Heart left ventricle (tissue), 16 donors: ENCODE data around the gene ZNF862. TPM values are rescaled to one million over a fixed set of nuclear protein-coding genes. Genes with fewer than 3 reads are reported as not detected.
"Not testable (repeated sequence)": the region's sequence is repeated elsewhere in the genome, so short reads cannot be mapped to it uniquely, and the experiment has no call there.

ENCODE experiments used
- ATAC-seq, 4 donors: fragments of 200-7000 bp; cut with Tn5 transposase; one replicate each; pipeline ENCODE4 v1.9.1; 2020 to 2022; ENCODE audit warnings: moderate library complexity in 4 of 4, mild to moderate bottlenecking in 3 of 4, moderate number of reproducible peaks in 1 of 4
- DNase-seq, 5 donors: peaks; one replicate each; pipeline ENCODE4 v3.0.0-alpha.2; 2020
- H3K27ac ChIP-seq, 12 donors: fragments of 200-600 bp; sonication (generic) in 4 of 12; one replicate each; pipeline versions ENCODE4 v1.5.0 to v1.8.0; 2016 to 2022; ENCODE audit warnings: mild to moderate bottlenecking in 2 of 12
- H3K27me3 ChIP-seq, 9 donors: fragments of 200-600 bp; sonication (generic) in 2 of 9; one replicate each; pipeline versions ENCODE4 v1.5.1 to v1.8.0; 2016 to 2022; ENCODE audit warnings: mild to moderate bottlenecking in 3 of 9
- H3K36me3 ChIP-seq, 9 donors: fragments of 200-600 bp; sonication (generic) in 2 of 9; one replicate each; pipeline versions ENCODE4 v1.5.0 to v1.8.0; 2018 to 2022; ENCODE audit warnings: mild to moderate bottlenecking in 2 of 9
- H3K4me1 ChIP-seq, 12 donors: fragments of 200-600 bp; sonication (generic) in 4 of 12; one replicate each; pipeline versions ENCODE4 v1.5.0 to v1.8.0; 2016 to 2022; ENCODE audit warnings: mild to moderate bottlenecking in 3 of 12
- H3K4me3 ChIP-seq, 12 donors: fragments of 200-600 bp; sonication (generic) in 4 of 12; one replicate each; pipeline versions ENCODE4 v1.5.0 to v1.8.0; 2017 to 2022; ENCODE audit warnings: mild to moderate bottlenecking in 9 of 12, moderate library complexity in 4 of 12
- H3K9me3 ChIP-seq, 12 donors: fragments of 200-600 bp; sonication (generic) in 4 of 12; one replicate each; pipeline versions ENCODE4 v1.5.0 to v1.8.0; 2016 to 2022; ENCODE audit warnings: mild to moderate bottlenecking in 1 of 12
- POLR2A ChIP-seq, 2 donors: fragments of 450-650 bp; IDR thresholded peaks; one replicate each; pipeline ENCODE4 v1.6.1; 2017; ENCODE audit warnings: antibody characterized with exemption in 2 of 2, mild to moderate bottlenecking in 2 of 2, moderate library complexity in 2 of 2
- WGBS, 4 donors: extraction: QIAGEN DNeasy Blood & Tissue Kit in 2 of 4; methylation state at CpG; one replicate each; pipeline versions ENCODE4 v1.1.5 to v1.1.7; 2013 to 2018; 5-methylcytosine and 5-hydroxymethylcytosine counted together
- intact Hi-C, 10 donors: fragments of 100-400 bp; cut with DNase I; formaldehyde crosslinking; loops; one replicate each; pipeline versions ENCODE4 v1.11.1 to v1.14.2; 2022
- polyA plus RNA-seq, 2 donors: library from polyadenylated mRNA; stranded (reverse); fragments of 200-250 nt; gene quantifications; one replicate each; pipeline ENCODE4 v1.2.3, GENCODE V29; 2013
- total RNA-seq, 9 donors: library from RNA; depleted of rRNA in 2 of 9; stranded (reverse); fragments of >200 nt in 2 of 9; fragmentation: NEBNext Ultra II Directional in 3 of 9; extraction: Animal tissue kit (Norgen Biotek cat#: 25700) in 3 of 9; gene quantifications; one replicate each; pipeline versions ENCODE4 v1.1.0 to v1.2.4, GENCODE V29; 2016 to 2023
- TF ChIP-seq, protein P1 (sequence below), 12 donors: fragments of 200-600 bp; sonication (generic) in 4 of 12; IDR thresholded peaks; one replicate each; pipeline versions ENCODE4 v1.5.0 to v1.8.0; 2018 to 2022; ENCODE audit warnings: antibody characterized with exemption in 12 of 12, mild to moderate bottlenecking in 5 of 12
- donor health status: ischemic (EF 13 %, LVEDD 7.1; RV severe dilation, severe dysfunction).
- donor health status: healthy with polysubstance abuse.
- donor health status: DM: no; HTN: yes; CAD: no.
- donor health status: DM: no; HTN: no; CAD: no.
- donor health status: ischemic (EF 25% LVEDD 6.9; RV normal size, moderate dysfunction).
- donor health status: ischemic (EF 25% LVEDD 5.7; RV mildly dilated, moderate dysfunction).
- donor health status: healthy.
- donor health status: DM: yes; HTN: yes; CAD: no.
- donor health status: ischemic (EF 35%, LVEDD 5.7; RV mildly dilated, moderate dysfunction).
- donor health status: nonischemic (EF 11% LVEDD 7.7; RV severe dilation, severe dysfunction).
- donor health status: DM: yes; HTN: yes; CAD: no.
- donor health status: PGD.
- donor health status: ischemic (EF 29% LVEDD 5.4; RV normal size, mild dysfunction).
- donor health status: nonischemic (EF 23%, LVEDD 6.1; RV moderate dilation, normal function).

The ZNF862 gene
- total and polyA plus RNA-seq, 11 donors: 6.9 to 18.1 (median 9.1) TPM

- no peak for TF ChIP-seq POLR2A (IDR thresholded peaks at IDR 0.05)
- TF ChIP-seq, protein P1, sequence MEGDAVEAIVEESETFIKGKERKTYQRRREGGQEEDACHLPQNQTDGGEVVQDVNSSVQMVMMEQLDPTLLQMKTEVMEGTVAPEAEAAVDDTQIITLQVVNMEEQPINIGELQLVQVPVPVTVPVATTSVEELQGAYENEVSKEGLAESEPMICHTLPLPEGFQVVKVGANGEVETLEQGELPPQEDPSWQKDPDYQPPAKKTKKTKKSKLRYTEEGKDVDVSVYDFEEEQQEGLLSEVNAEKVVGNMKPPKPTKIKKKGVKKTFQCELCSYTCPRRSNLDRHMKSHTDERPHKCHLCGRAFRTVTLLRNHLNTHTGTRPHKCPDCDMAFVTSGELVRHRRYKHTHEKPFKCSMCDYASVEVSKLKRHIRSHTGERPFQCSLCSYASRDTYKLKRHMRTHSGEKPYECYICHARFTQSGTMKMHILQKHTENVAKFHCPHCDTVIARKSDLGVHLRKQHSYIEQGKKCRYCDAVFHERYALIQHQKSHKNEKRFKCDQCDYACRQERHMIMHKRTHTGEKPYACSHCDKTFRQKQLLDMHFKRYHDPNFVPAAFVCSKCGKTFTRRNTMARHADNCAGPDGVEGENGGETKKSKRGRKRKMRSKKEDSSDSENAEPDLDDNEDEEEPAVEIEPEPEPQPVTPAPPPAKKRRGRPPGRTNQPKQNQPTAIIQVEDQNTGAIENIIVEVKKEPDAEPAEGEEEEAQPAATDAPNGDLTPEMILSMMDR (IDR thresholded peaks at IDR 0.05): no peak
- peak overlapping the region in 5 of 12 donors; percentile 16 to 62 (median 44) for H3K27ac ChIP-seq
- WGBS, 4 donors: 58 to 83% (median 73%) methylated on average over 2 of the region's 2 CpGs
- intact Hi-C loops: loop anchor here in 5 of 10 donors (5.0 to 10.0 kb wide), 3 partner anchors 160 to 390 kb away; no protein-coding TSS in a partner anchor
- H3K9me3 ChIP-seq: no peaks in the 10 kb centered on the region
- H3K4me3 ChIP-seq: no peak overlapping the region
- H3K27me3 ChIP-seq: no peaks in the 10 kb centered on the region
- H3K4me1 ChIP-seq: peaks cover 0 to 51% (median 25%) of the 10 kb centered on the region in 12 donors
- ATAC-seq: peak in 3 of 4 donors; percentile 46 to 76 (median 66)
- DNase-seq: peak in 3 of 5 donors; percentile 50 to 73 (median 63)
- H3K36me3 ChIP-seq: peaks cover 0 to 5% (median 0%) of the 10 kb centered on the region in 9 donors
Observed at GRCh38 chr7:149884541-149884940, 46.4 kb downstream of the ZNF862 start.

- TF ChIP-seq POLR2A (IDR thresholded peaks at IDR 0.05): no peak
- TF ChIP-seq, protein P1 (IDR thresholded peaks at IDR 0.05): no peak
- H3K4me1 ChIP-seq: peaks cover 0 to 50% (median 25%) of the 10 kb centered on the region in 12 donors
- intact Hi-C loops: loop anchor here in 4 of 10 donors (10.0 kb wide), 2 partner anchors 159 to 389 kb away; no protein-coding TSS in a partner anchor
- peak in 2 of 5 donors; percentile 19 to 32 for DNase-seq
- peaks cover 0 to under 1% (median 0%) of the 10 kb centered on the region in 9 donors for H3K36me3 ChIP-seq
- H3K27ac ChIP-seq: peak overlapping the region in 6 of 12 donors; percentile 11 to 62 (median 30)
- 43 to 68% (median 66%) methylated on average over 10 to 13 of the region's 13 CpGs for WGBS, 4 donors
- peak in 3 of 4 donors; percentile 4 to 43 (median 22) for ATAC-seq
- H3K9me3 ChIP-seq: no peaks in the 10 kb centered on the region
- H3K4me3 ChIP-seq: no peak overlapping the region
- no peaks in the 10 kb centered on the region for H3K27me3 ChIP-seq
Observed at GRCh38 chr7:149885191-149886017, 47.2 kb downstream of the ZNF862 start.

- peaks cover 0 to 45% (median 23%) of the 10 kb centered on the region in 12 donors for H3K4me1 ChIP-seq
- ATAC-seq (no peak), DNase-seq (no peak)
- H3K36me3 ChIP-seq: no peaks in the 10 kb centered on the region
- intact Hi-C loops: loop anchor here in 4 of 10 donors (10.0 kb wide), 2 partner anchors 159 to 389 kb away; no protein-coding TSS in a partner anchor
- H3K27ac ChIP-seq: no peak overlapping the region
- WGBS, 4 donors: 76 to 80% (median 77%) methylated on average over 4 of the region's 4 CpGs
- H3K9me3 ChIP-seq: no peaks in the 10 kb centered on the region
- no peak overlapping the region for H3K4me3 ChIP-seq
- no peaks in the 10 kb centered on the region for H3K27me3 ChIP-seq
- TF ChIP-seq, protein P1 (IDR thresholded peaks at IDR 0.05): no peak
- no peak for TF ChIP-seq POLR2A (IDR thresholded peaks at IDR 0.05)
Observed at GRCh38 chr7:149886018-149886415, 47.8 kb downstream of the ZNF862 start.

GRCh38 chr7:149887311-149887710, 49.1 kb downstream of the ZNF862 start:
- 94 to 98% (median 95%) methylated on average over 6 to 7 of the region's 7 CpGs for whole genome bisulfite sequencing, 4 donors
- intact Hi-C loops: loop anchor here in 4 of 10 donors (10.0 kb wide), 2 partner anchors 157 to 387 kb away; no protein-coding TSS in a partner anchor
- H3K36me3 ChIP-seq: no peaks in the 10 kb centered on the region
- peaks cover 0 to 35% (median 21%) of the 10 kb centered on the region in 12 donors for H3K4me1 ChIP-seq
- ATAC-seq (no peak), DNase-seq (no peak)
- TF ChIP-seq, protein P1 (IDR thresholded peaks at IDR 0.05): no peak
- no peak for TF ChIP-seq POLR2A (IDR thresholded peaks at IDR 0.05)
- no peaks in the 10 kb centered on the region for H3K9me3 ChIP-seq
- no peaks in the 10 kb centered on the region for H3K27me3 ChIP-seq
- no peak overlapping the region for H3K27ac ChIP-seq
- H3K4me3 ChIP-seq: no peak overlapping the region

- H3K4me3 ChIP-seq, DNase-seq, ATAC-seq, H3K27ac ChIP-seq, H3K9me3 ChIP-seq, intact Hi-C loops, H3K36me3 ChIP-seq, H3K27me3 ChIP-seq, H3K4me1 ChIP-seq: not testable (repeated sequence)
- 0 to 39% (median 32%) methylated on average over 1 to 2 of the region's 2 CpGs for WGBS, 4 donors
Observed at GRCh38 chr7:149890715-149891114, 52.5 kb downstream of the ZNF862 start.

GRCh38 chr7:149894957-149895356, 56.8 kb downstream of the ZNF862 start:
- H3K27me3 ChIP-seq, H3K27ac ChIP-seq, intact Hi-C loops, H3K9me3 ChIP-seq, H3K4me3 ChIP-seq, ATAC-seq, DNase-seq, H3K36me3 ChIP-seq, H3K4me1 ChIP-seq: not testable (repeated sequence)
- 67 to 71% (median 70%) methylated on average over 8 of the region's 8 CpGs for WGBS, 4 donors
